Tibial artery (tissue), 4 donors: ENCODE results near the gene TSC2.

Experiments used
- DNase-seq, 2 donors: peaks; one replicate each; pipeline ENCODE4 v3.0.0-alpha.2; 2019
- H3K27ac ChIP-seq, 2 donors: fragments of 200-600 bp; sonication (generic) in 1 of 2; 1 replicate in 1 of 2; 2 replicates in 1 of 2; pipeline ENCODE4 v1.5.1; 2018 to 2019; ENCODE audit warnings: mild to moderate bottlenecking in 1 of 2
- H3K27me3 ChIP-seq, 2 donors: fragments of 200-600 bp; sonication (generic) in 1 of 2; one replicate each; pipeline versions ENCODE4 v1.5.1 to v1.6.0; 2016 to 2019
- H3K36me3 ChIP-seq, 3 donors: fragments of 200-600 bp; sonication (generic) in 2 of 3; one replicate each; pipeline ENCODE4 v1.5.1; 2016 to 2019; ENCODE audit warnings: mild to moderate bottlenecking in 2 of 3
- H3K4me1 ChIP-seq, 4 donors: fragments of 200-600 bp; sonication (generic) in 2 of 4; 1 replicate in 3 of 4; 2 replicates in 1 of 4; pipeline ENCODE4 v1.5.1; 2016 to 2019
- H3K4me3 ChIP-seq, 2 donors: fragments of 200-600 bp; sonication (generic) in 1 of 2; 1 replicate in 1 of 2; 2 replicates in 1 of 2; pipeline ENCODE4 v1.5.1; 2018 to 2019; ENCODE audit warnings: mild to moderate bottlenecking in 2 of 2
- H3K9me3 ChIP-seq, 3 donors: fragments of 200-600 bp; sonication (generic) in 1 of 3; one replicate each; pipeline ENCODE4 v1.5.1; 2016 to 2019
- CTCF ChIP-seq, 2 experiments: fragments of 200-600 bp in 1 of 2; fragments of 450-650 bp in 1 of 2; IDR thresholded peaks; one replicate each; pipeline ENCODE4 v1.5.1; 2017 to 2019; ENCODE audit warnings: antibody characterized with exemption in 2 of 2, mild to moderate bottlenecking in 1 of 2, moderate library complexity in 1 of 2
- intact Hi-C: fragments of 100-400 bp; cut with DNase I; formaldehyde crosslinking; loops from one replicate; pipeline ENCODE4 v1.15.0; 2023; ENCODE audit warnings: low total_unique reads

The TSC2 gene

GRCh38 chr16:2045965-2046892 is 1.6 kb upstream of the TSC2 start:
- intact Hi-C loops = no loop called here
- peaks cover 5 to 52% (median 39%) of the 10 kb centered on the region in 4 donors for H3K4me1 ChIP-seq
- H3K9me3 ChIP-seq = no peaks in the 10 kb centered on the region
- peak overlapping the region; percentile 85 to 91 for H3K4me3 ChIP-seq
- H3K27me3 ChIP-seq = no peaks in the 10 kb centered on the region
- H3K36me3 ChIP-seq = peaks cover 9 to 29% (median 14%) of the 10 kb centered on the region in 3 donors
- no peak for TF ChIP-seq CTCF (IDR thresholded peaks at IDR 0.05)
- no peak for DNase-seq
- peak overlapping the region; percentile 69 to 80 for H3K27ac ChIP-seq

GRCh38 chr16:2046893-2047329 is 874 bp upstream of the TSC2 start:
- Histone ChIP-seq H3K9me3 (no peaks in the 10 kb centered on the region), H3K27me3 (no peaks in the 10 kb centered on the region), H3K36me3 (peaks cover 11 to 35% (median 20%) of the 10 kb centered on the region in 3 donors), H3K4me1 (peaks cover 5 to 50% (median 39%) of the 10 kb centered on the region in 4 donors), H3K27ac (peak overlapping the region; percentile 69 to 80), H3K4me3 (peak overlapping the region; percentile 85 to 91)
- DNase-seq = no peak
- intact Hi-C loops = no loop called here
- TF ChIP-seq CTCF (IDR thresholded peaks at IDR 0.05) = no peak

GRCh38 chr16:2048116-2048543 is 345 bp downstream of the TSC2 start:
- Histone ChIP-seq H3K36me3 (peaks cover 19 to 45% (median 29%) of the 10 kb centered on the region in 3 donors), H3K27ac (peak overlapping the region; percentile 69 to 80), H3K27me3 (no peaks in the 10 kb centered on the region), H3K4me1 (peaks cover 5 to 46% (median 36%) of the 10 kb centered on the region in 4 donors), H3K4me3 (peak overlapping the region; percentile 85 to 91), H3K9me3 (no peaks in the 10 kb centered on the region)
- no peak for TF ChIP-seq CTCF (IDR thresholded peaks at IDR 0.05)
- DNase-seq = no peak
- intact Hi-C loops = no loop called here

- Histone ChIP-seq H3K4me3 (no peak overlapping the region), H3K9me3 (no peaks in the 10 kb centered on the region), H3K27ac (no peak overlapping the region), H3K4me1 (peaks cover 0 to 13% (median 12%) of the 10 kb centered on the region in 4 donors), H3K27me3 (no peaks in the 10 kb centered on the region), H3K36me3 (peaks cover 36 to 81% (median 67%) of the 10 kb centered on the region in 3 donors)
- no peak for DNase-seq
- intact Hi-C loops = no loop called here
- TF ChIP-seq CTCF (IDR thresholded peaks at IDR 0.05) = no peak
These were observed 5.4 kb downstream of the TSC2 start for GRCh38 chr16:2053211-2053610.

GRCh38 chr16:2053897-2054296 is 6.1 kb downstream of the TSC2 start:
- H3K27ac ChIP-seq = no peak overlapping the region
- intact Hi-C loops = no loop called here
- H3K4me3 ChIP-seq = no peak overlapping the region
- no peaks in the 10 kb centered on the region for H3K27me3 ChIP-seq
- DNase-seq = no peak
- no peak for TF ChIP-seq CTCF (IDR thresholded peaks at IDR 0.05)
- H3K36me3 ChIP-seq = peaks cover 36 to 88% (median 73%) of the 10 kb centered on the region in 3 donors
- H3K4me1 ChIP-seq = peaks cover 0 to 7% (median 5%) of the 10 kb centered on the region in 4 donors
- no peaks in the 10 kb centered on the region for H3K9me3 ChIP-seq
